SU-DHL-6 (cell line): ENCODE measurements around the gene FBXL13.
"Not testable (repeated sequence)": the region's sequence is repeated elsewhere in the genome, so short reads cannot be mapped to it uniquely, and the experiment has no call there.

Source experiments
- CTCF ChIP-seq: fragments of 200-600 bp; sonication (generic); IDR thresholded peaks from one replicate; pipeline ENCODE4 v1.5.1; 2017; ENCODE audit warnings: antibody characterized with exemption, mild to moderate bottlenecking, low read length, moderate library complexity; ENCODE audit not compliant: insufficient read depth, poor library complexity, severe bottlenecking
- EZH2phosphoT487 ChIP-seq: fragments of 200-600 bp; sonication (generic), shearing (Covaris generic); conservative IDR thresholded peaks from 2 replicates; pipeline ENCODE4 v1.6.1; 2018; ENCODE audit warnings: mild to moderate bottlenecking, antibody characterized with exemption, low read length, moderate library complexity, mixed read lengths

GRCh38 chr7:102838572-102839101 lies 236.0 kb downstream of the FBXL13 start:
- not testable (repeated sequence) for TF ChIP-seq CTCF, EZH2phosphoT487
